Measurements from ENCODE around the gene EIF2S3. TPM values are rescaled to one million over a fixed set of nuclear protein-coding genes. Genes with fewer than 3 reads are reported as not detected.

Gene EIF2S3
- total RNA-seq, 1 donor from 2014 or later: 473 TPM

GRCh38 chrX:24081661-24082154 is 27.0 kb downstream of the EIF2S3 start:
- TF ChIP-seq CTCF (IDR thresholded peaks at IDR 0.05; ENCODE audit: unreplicated experiment): peak; percentile 51
- H3K36me3 Mint-ChIP-seq (ENCODE audit: insufficient read depth): peaks cover 12% of the 10 kb centered on the region
- H3K4me3 Mint-ChIP-seq (ENCODE audit: low read depth): no peak overlapping the region
- H3K27ac Mint-ChIP-seq: no peak overlapping the region
- no peak for DNase-seq (ENCODE audit: low spot score, unreplicated experiment)
- no peaks in the 10 kb centered on the region for H3K27me3 Mint-ChIP-seq
- no peaks in the 10 kb centered on the region for H3K9me3 Mint-ChIP-seq (ENCODE audit: low read depth)
- peaks cover 1% of the 10 kb centered on the region for H3K4me1 Mint-ChIP-seq (ENCODE audit: low read depth)

GRCh38 chrX:24082447-24082846 is 27.7 kb downstream of the EIF2S3 start:
- no peak for TF ChIP-seq CTCF (IDR thresholded peaks at IDR 0.05; ENCODE audit: unreplicated experiment)
- Mint-ChIP-seq H3K4me1 (ENCODE audit: low read depth) (peaks cover 1% of the 10 kb centered on the region), H3K36me3 (ENCODE audit: insufficient read depth) (peaks cover 9% of the 10 kb centered on the region), H3K27ac (no peak overlapping the region), H3K9me3 (ENCODE audit: low read depth) (no peaks in the 10 kb centered on the region), H3K27me3 (no peaks in the 10 kb centered on the region), H3K4me3 (ENCODE audit: low read depth) (no peak overlapping the region)
- no peak for DNase-seq (ENCODE audit: low spot score, unreplicated experiment)

GRCh38 chrX:24085101-24085500 is 30.3 kb downstream of the EIF2S3 start:
- no peaks in the 10 kb centered on the region for H3K27me3 Mint-ChIP-seq
- H3K4me1 Mint-ChIP-seq (ENCODE audit: low read depth): peaks cover 1% of the 10 kb centered on the region
- no peak for DNase-seq (ENCODE audit: low spot score, unreplicated experiment)
- no peak overlapping the region for H3K4me3 Mint-ChIP-seq (ENCODE audit: low read depth)
- no peak for TF ChIP-seq CTCF (IDR thresholded peaks at IDR 0.05; ENCODE audit: unreplicated experiment)
- H3K36me3 Mint-ChIP-seq (ENCODE audit: insufficient read depth): no peaks in the 10 kb centered on the region
- H3K9me3 Mint-ChIP-seq (ENCODE audit: low read depth): no peaks in the 10 kb centered on the region
- no peak overlapping the region for H3K27ac Mint-ChIP-seq

- no peaks in the 10 kb centered on the region for H3K36me3 Mint-ChIP-seq (ENCODE audit: insufficient read depth)
- DNase-seq (ENCODE audit: low spot score, unreplicated experiment): no peak
- H3K27ac Mint-ChIP-seq: no peak overlapping the region
- H3K27me3 Mint-ChIP-seq: no peaks in the 10 kb centered on the region
- peaks cover 11% of the 10 kb centered on the region for H3K4me1 Mint-ChIP-seq (ENCODE audit: low read depth)
- no peaks in the 10 kb centered on the region for H3K9me3 Mint-ChIP-seq (ENCODE audit: low read depth)
- H3K4me3 Mint-ChIP-seq (ENCODE audit: low read depth): no peak overlapping the region
- no peak for TF ChIP-seq CTCF (IDR thresholded peaks at IDR 0.05; ENCODE audit: unreplicated experiment)
These were observed 35.8 kb downstream of the EIF2S3 start for GRCh38 chrX:24090300-24091200.

GRCh38 chrX:24093746-24094145 is 39.0 kb downstream of the EIF2S3 start:
- H3K4me3 Mint-ChIP-seq (ENCODE audit: low read depth): no peak overlapping the region
- no peak for TF ChIP-seq CTCF (IDR thresholded peaks at IDR 0.05; ENCODE audit: unreplicated experiment)
- H3K4me1 Mint-ChIP-seq (ENCODE audit: low read depth): peaks cover 11% of the 10 kb centered on the region
- no peak overlapping the region for H3K27ac Mint-ChIP-seq
- H3K9me3 Mint-ChIP-seq (ENCODE audit: low read depth): no peaks in the 10 kb centered on the region
- DNase-seq (ENCODE audit: low spot score, unreplicated experiment): no peak
- H3K27me3 Mint-ChIP-seq: no peaks in the 10 kb centered on the region
- no peaks in the 10 kb centered on the region for H3K36me3 Mint-ChIP-seq (ENCODE audit: insufficient read depth)
